ENCODE measurements around the gene SGPL1.
A peak's percentile ranks its signal among the peaks of the same experiment; 100 is the strongest.

The SGPL1 gene

DNA sequence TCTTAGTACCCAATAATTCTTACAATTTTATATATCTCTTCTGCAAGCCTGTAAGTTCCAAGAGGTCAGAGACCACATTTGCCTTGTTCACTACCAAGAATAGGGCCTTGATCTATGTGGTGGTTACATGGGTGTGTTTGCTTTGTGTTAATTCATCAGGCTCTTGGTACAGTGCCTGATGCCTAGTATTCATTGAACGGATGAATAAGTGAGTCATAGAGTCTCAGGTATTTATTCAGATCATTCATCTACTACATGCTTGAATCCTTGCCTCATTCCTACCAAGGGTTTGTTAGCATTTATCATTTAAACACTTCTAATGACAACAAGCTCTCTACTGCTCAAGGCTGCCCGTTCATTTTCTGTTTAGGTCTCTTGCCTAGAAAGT, 11.3 kb upstream of the SGPL1 start:
- Histone ChIP-seq H3K27ac (ENCODE audit: low read length) (no peak overlapping the region), H3K4me3 (ENCODE audit: low read length) (no peak overlapping the region), H3K4me1 (ENCODE audit: control insufficient read depth, low read depth, low read length) (peaks cover 5% of the 10 kb centered on the region), H3K36me3 (ENCODE audit: control insufficient read depth, low read depth, low read length) (no peaks in the 10 kb centered on the region), H3K27me3 (ENCODE audit: control insufficient read depth, insufficient read depth, low read length) (no peaks in the 10 kb centered on the region), H3K9ac (ENCODE audit: low read length) (no peak overlapping the region), H3K9me3 (ENCODE audit: control insufficient read depth, low read depth, low read length) (no peaks in the 10 kb centered on the region)

- Histone ChIP-seq H3K9me3 (ENCODE audit: control insufficient read depth, low read depth, low read length) (no peaks in the 10 kb centered on the region), H3K27me3 (ENCODE audit: control insufficient read depth, insufficient read depth, low read length) (no peaks in the 10 kb centered on the region), H3K27ac (ENCODE audit: low read length) (no peak overlapping the region), H3K4me1 (ENCODE audit: control insufficient read depth, low read depth, low read length) (peaks cover 5% of the 10 kb centered on the region), H3K4me3 (ENCODE audit: low read length) (no peak overlapping the region), H3K9ac (ENCODE audit: low read length) (no peak overlapping the region), H3K36me3 (ENCODE audit: control insufficient read depth, low read depth, low read length) (no peaks in the 10 kb centered on the region)
Measured at GRCh38 chr10:70805619-70806215, 10.0 kb upstream of the SGPL1 start.

- Histone ChIP-seq H3K4me3 (ENCODE audit: low read length) (no peak overlapping the region), H3K9me3 (ENCODE audit: control insufficient read depth, low read depth, low read length) (no peaks in the 10 kb centered on the region), H3K9ac (ENCODE audit: low read length) (no peak overlapping the region), H3K4me1 (ENCODE audit: control insufficient read depth, low read depth, low read length) (peaks cover 5% of the 10 kb centered on the region), H3K27ac (ENCODE audit: low read length) (no peak overlapping the region), H3K36me3 (ENCODE audit: control insufficient read depth, low read depth, low read length) (no peaks in the 10 kb centered on the region), H3K27me3 (ENCODE audit: control insufficient read depth, insufficient read depth, low read length) (no peaks in the 10 kb centered on the region)
Measured at GRCh38 chr10:70806841-70807240, 8.9 kb upstream of the SGPL1 start.

DNA sequence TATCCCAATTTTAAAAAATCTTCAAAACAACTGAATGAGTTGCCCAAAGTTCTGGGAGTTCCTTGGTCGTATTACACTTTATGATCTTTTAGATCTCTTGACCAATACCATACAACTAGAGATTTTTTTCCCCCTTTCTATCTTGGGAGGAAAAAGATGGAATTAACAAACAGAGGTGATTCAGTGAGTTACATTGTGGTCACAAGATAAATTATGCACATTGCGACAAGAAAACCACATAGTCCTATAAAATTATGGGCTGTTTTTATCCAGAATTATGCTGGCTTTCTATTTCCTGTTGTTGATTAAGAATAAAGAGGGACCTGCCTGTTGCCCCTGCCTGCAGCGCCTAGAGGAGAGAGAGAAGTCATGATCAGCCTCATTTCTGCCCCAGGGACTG, 8.2 kb upstream of the SGPL1 start:
- no peaks in the 10 kb centered on the region for H3K9me3 ChIP-seq (ENCODE audit: control insufficient read depth, low read depth, low read length)
- H3K4me3 ChIP-seq (ENCODE audit: low read length): no peak overlapping the region
- H3K4me1 ChIP-seq (ENCODE audit: control insufficient read depth, low read depth, low read length): peaks cover 5% of the 10 kb centered on the region
- no peaks in the 10 kb centered on the region for H3K27me3 ChIP-seq (ENCODE audit: control insufficient read depth, insufficient read depth, low read length)
- no peak overlapping the region for H3K27ac ChIP-seq (ENCODE audit: low read length)
- H3K9ac ChIP-seq (ENCODE audit: low read length): no peak overlapping the region
- no peaks in the 10 kb centered on the region for H3K36me3 ChIP-seq (ENCODE audit: control insufficient read depth, low read depth, low read length)

DNA sequence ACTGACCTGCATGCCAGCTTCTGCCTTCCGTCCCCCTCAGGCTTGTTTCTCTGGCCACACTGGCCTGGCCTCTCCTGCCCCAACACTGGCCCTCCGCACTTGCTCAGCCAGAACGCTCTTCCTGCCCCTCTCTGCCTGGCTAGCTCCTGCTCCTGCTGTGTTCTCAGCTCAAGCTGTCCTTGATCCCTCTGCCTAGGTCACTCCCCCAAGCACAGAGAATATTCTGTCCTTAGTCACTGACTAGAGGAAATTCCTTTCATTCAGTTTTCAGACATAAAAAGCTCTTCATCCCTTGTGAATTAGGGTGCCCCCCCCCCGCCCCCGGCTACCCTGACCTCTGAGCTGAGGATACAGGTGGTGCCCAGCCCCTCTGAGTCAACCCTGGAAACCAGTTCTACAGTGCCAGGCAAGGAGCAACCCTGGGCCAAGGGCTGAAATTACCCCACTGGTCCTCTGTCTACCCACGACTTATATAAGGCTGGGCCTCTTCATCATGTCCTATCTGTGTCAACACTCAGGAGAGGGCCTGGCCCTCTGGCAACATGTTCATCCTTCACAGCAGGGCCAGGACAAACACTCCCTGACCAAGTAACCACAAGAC, 6.6 kb upstream of the SGPL1 start:
- Histone ChIP-seq H3K9ac (ENCODE audit: low read length) (no peak overlapping the region), H3K9me3 (ENCODE audit: control insufficient read depth, low read depth, low read length) (no peaks in the 10 kb centered on the region), H3K27ac (ENCODE audit: low read length) (no peak overlapping the region), H3K4me3 (ENCODE audit: low read length) (no peak overlapping the region), H3K4me1 (ENCODE audit: control insufficient read depth, low read depth, low read length) (peaks cover 5% of the 10 kb centered on the region), H3K27me3 (ENCODE audit: control insufficient read depth, insufficient read depth, low read length) (no peaks in the 10 kb centered on the region), H3K36me3 (ENCODE audit: control insufficient read depth, low read depth, low read length) (no peaks in the 10 kb centered on the region)

DNA sequence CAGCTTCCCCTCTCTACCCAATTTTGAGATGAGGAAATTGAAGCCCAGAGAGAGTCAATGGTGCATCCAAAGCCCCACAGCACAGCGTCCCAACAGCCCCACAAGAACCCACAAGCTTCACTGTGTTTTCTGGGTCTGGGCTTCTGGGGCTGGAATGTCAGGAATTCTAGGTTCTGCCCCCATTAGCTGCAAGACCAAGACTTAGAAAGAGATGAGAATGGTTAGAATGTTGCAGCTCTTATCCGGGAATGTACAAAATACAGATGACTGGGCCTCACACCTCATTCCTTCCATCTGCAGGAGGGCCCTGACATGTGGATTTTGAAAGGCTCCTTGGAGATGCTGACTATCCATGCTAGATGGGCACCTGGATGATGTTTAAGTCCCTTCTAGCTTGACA, 6.0 kb upstream of the SGPL1 start:
- Histone ChIP-seq H3K36me3 (ENCODE audit: control insufficient read depth, low read depth, low read length) (no peaks in the 10 kb centered on the region), H3K9me3 (ENCODE audit: control insufficient read depth, low read depth, low read length) (no peaks in the 10 kb centered on the region), H3K27me3 (ENCODE audit: control insufficient read depth, insufficient read depth, low read length) (no peaks in the 10 kb centered on the region), H3K27ac (ENCODE audit: low read length) (no peak overlapping the region), H3K4me1 (ENCODE audit: control insufficient read depth, low read depth, low read length) (peaks cover 5% of the 10 kb centered on the region), H3K9ac (ENCODE audit: low read length) (no peak overlapping the region), H3K4me3 (ENCODE audit: low read length) (no peak overlapping the region)

GRCh38 chr10:70810967-70811366, 4.8 kb upstream of the SGPL1 start:
- Histone ChIP-seq H3K9ac (ENCODE audit: low read length) (no peak overlapping the region), H3K9me3 (ENCODE audit: control insufficient read depth, low read depth, low read length) (no peaks in the 10 kb centered on the region), H3K27me3 (ENCODE audit: control insufficient read depth, insufficient read depth, low read length) (no peaks in the 10 kb centered on the region), H3K4me3 (ENCODE audit: low read length) (no peak overlapping the region), H3K36me3 (ENCODE audit: control insufficient read depth, low read depth, low read length) (no peaks in the 10 kb centered on the region), H3K4me1 (ENCODE audit: control insufficient read depth, low read depth, low read length) (peaks cover 10% of the 10 kb centered on the region), H3K27ac (ENCODE audit: low read length) (no peak overlapping the region)

DNA sequence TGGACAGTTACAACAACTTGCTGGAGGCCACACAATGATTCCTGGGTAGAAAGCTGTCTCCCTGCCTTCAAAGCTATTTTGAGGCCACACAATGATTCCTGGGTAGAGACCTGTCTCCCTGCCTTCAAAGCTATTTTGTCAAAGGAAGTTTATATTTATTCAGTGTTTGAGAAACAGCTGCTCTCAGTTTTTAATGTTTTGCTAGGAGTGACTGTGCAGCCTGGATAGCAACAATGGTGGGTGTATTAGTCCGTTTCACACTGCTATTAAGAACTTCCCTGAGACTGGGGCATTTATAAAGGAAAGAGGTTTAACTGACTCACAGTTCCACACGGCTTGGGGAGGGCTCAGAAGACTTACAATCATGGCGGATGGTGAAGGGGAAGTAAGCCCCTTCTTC, 3.9 kb upstream of the SGPL1 start:
- Histone ChIP-seq H3K4me1 (ENCODE audit: control insufficient read depth, low read depth, low read length) (peaks cover 10% of the 10 kb centered on the region), H3K27ac (ENCODE audit: low read length) (no peak overlapping the region), H3K4me3 (ENCODE audit: low read length) (no peak overlapping the region), H3K36me3 (ENCODE audit: control insufficient read depth, low read depth, low read length) (no peaks in the 10 kb centered on the region), H3K9me3 (ENCODE audit: control insufficient read depth, low read depth, low read length) (no peaks in the 10 kb centered on the region), H3K27me3 (ENCODE audit: control insufficient read depth, insufficient read depth, low read length) (no peaks in the 10 kb centered on the region), H3K9ac (ENCODE audit: low read length) (no peak overlapping the region)

GRCh38 chr10:70812814-70813213, 2.9 kb upstream of the SGPL1 start:
- no peaks in the 10 kb centered on the region for H3K27me3 ChIP-seq (ENCODE audit: control insufficient read depth, insufficient read depth, low read length)

GRCh38 chr10:70814126-70814525, 1.6 kb upstream of the SGPL1 start:
- H3K4me3 ChIP-seq (ENCODE audit: low read length): no peak overlapping the region
- no peak overlapping the region for H3K27ac ChIP-seq (ENCODE audit: low read length)
- peaks cover 4% of the 10 kb centered on the region for H3K4me1 ChIP-seq (ENCODE audit: control insufficient read depth, low read depth, low read length)
- H3K36me3 ChIP-seq (ENCODE audit: control insufficient read depth, low read depth, low read length): peaks cover 16% of the 10 kb centered on the region
- no peaks in the 10 kb centered on the region for H3K9me3 ChIP-seq (ENCODE audit: control insufficient read depth, low read depth, low read length)
- no peak overlapping the region for H3K9ac ChIP-seq (ENCODE audit: low read length)
- H3K27me3 ChIP-seq (ENCODE audit: control insufficient read depth, insufficient read depth, low read length): no peaks in the 10 kb centered on the region

More at GRCh38 chr10:70812814-70813213, 2.9 kb upstream of the SGPL1 start:
- no peak overlapping the region for H3K4me3 ChIP-seq (ENCODE audit: low read length)
- H3K27ac ChIP-seq (ENCODE audit: low read length): no peak overlapping the region
- H3K36me3 ChIP-seq (ENCODE audit: control insufficient read depth, low read depth, low read length): peaks cover 6% of the 10 kb centered on the region
- H3K9me3 ChIP-seq (ENCODE audit: control insufficient read depth, low read depth, low read length): no peaks in the 10 kb centered on the region
- no peak overlapping the region for H3K9ac ChIP-seq (ENCODE audit: low read length)
- H3K4me1 ChIP-seq (ENCODE audit: control insufficient read depth, low read depth, low read length): peaks cover 4% of the 10 kb centered on the region

DNA sequence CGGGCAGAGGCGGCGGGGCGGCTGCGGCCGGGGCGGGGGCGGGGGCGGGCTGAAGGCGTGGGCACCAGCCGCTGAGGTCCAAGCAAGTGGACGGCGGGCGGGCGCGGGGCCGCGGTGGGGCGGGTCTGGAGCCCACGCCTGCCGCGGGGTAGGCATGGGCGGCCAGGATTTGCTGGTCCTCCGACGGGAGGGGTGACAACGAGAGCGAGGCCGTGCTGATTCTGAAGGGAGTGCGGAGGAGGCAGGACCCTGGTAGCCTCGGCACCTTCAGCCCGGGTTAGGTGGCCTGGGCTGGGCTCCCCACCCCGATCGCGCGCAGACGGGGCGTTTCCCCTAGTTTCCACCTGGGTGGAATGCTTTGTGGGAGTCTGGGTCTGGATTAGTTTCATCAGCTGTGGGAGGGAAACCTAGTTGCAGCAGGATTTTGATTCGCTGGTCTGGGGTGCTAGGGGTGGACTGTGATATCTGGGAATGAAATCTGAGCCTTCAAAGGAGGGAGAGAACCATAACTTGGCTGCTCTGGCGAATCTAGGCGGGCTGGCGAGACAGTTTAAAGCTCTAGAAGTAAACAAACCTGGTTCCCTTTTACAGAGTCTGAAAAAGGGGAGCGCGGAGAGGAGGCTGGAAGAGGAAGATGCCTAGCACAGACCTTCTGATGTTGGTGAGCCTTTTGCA, 609 bp downstream of the SGPL1 start:
- Histone ChIP-seq H3K27me3 (ENCODE audit: control insufficient read depth, insufficient read depth, low read length) (no peaks in the 10 kb centered on the region), H3K9ac (ENCODE audit: low read length) (peak overlapping the region; percentile 82), H3K4me1 (ENCODE audit: control insufficient read depth, low read depth, low read length) (peaks cover 4% of the 10 kb centered on the region), H3K36me3 (ENCODE audit: control insufficient read depth, low read depth, low read length) (peaks cover 27% of the 10 kb centered on the region), H3K4me3 (ENCODE audit: low read length) (peak overlapping the region; percentile 96), H3K9me3 (ENCODE audit: control insufficient read depth, low read depth, low read length) (no peaks in the 10 kb centered on the region), H3K27ac (ENCODE audit: low read length) (peak overlapping the region; percentile 65)

Measured in iPS-18a (cell line).